WTC11 (cell line): ENCODE measurements around the gene PIP4K2C. TPM values are rescaled to one million over a fixed set of nuclear protein-coding genes. Genes with fewer than 3 reads are reported as not detected.

ENCODE experiments used
- ATAC-seq: fragments of 200-7000 bp; cut with Tn5 transposase; 2 replicates; pipeline ENCODE4 v1.10.0; 2021; ENCODE audit warnings: mild to moderate bottlenecking, moderate library complexity
- CTCF ChIA-PET: fragments of 300-600 bp; sonication (Branson Sonifier 250); formaldehyde crosslinking; loops from one replicate; lab custom pipeline; 2021; ENCODE audit warnings: antibody characterized with exemption; lab: Charles Lee
- POLR2A ChIA-PET: fragments of 350-600 bp; sonication (Branson Sonifier 250); formaldehyde crosslinking; loops from one replicate; lab custom pipeline; 2021; ENCODE audit warnings: antibody characterized with exemption; lab: Charles Lee
- DNase-seq: peaks from one replicate; pipeline ENCODE4 v3.0.0; 2021; ENCODE audit warnings: low spot score
- H3K27ac Mint-ChIP-seq: 2 replicates; pipeline ENCODE4 v1.8.0; 2021; ENCODE audit warnings: mixed read lengths
- H3K27me3 Mint-ChIP-seq: 2 replicates; pipeline ENCODE4 v1.8.0; 2021; ENCODE audit warnings: low read depth, mild to moderate bottlenecking, moderate library complexity, mixed read lengths
- H3K36me3 Mint-ChIP-seq: 2 replicates; pipeline ENCODE4 v1.8.0; 2021; ENCODE audit warnings: mixed read lengths
- H3K4me1 Mint-ChIP-seq: 2 replicates; pipeline ENCODE4 v1.8.0; 2022; ENCODE audit warnings: mixed read lengths
- H3K4me3 Mint-ChIP-seq: 2 replicates; pipeline ENCODE4 v1.8.0; 2021; ENCODE audit warnings: mild to moderate bottlenecking, moderate library complexity, mixed read lengths
- H3K9me3 Mint-ChIP-seq: 2 replicates; pipeline ENCODE4 v1.8.0; 2021; ENCODE audit warnings: mixed read lengths
- AFF4 ChIP-seq: sonication (generic); formaldehyde crosslinking; IDR thresholded peaks from 2 replicates; pipeline ENCODE4 v1.8.1; 2023; ENCODE audit warnings: mild to moderate bottlenecking, missing genetic modification reagents, borderline replicate concordance
- CDX4 ChIP-seq: fragments of 250-450 bp; sonication (Bioruptor Pico); IDR thresholded peaks from 2 replicates; pipeline ENCODE4 v1.9.0; 2021; ENCODE audit warnings: moderate library complexity, mild to moderate bottlenecking, inconsistent platforms, borderline replicate concordance
- CREM ChIP-seq: sonication (generic); formaldehyde crosslinking; IDR thresholded peaks from 2 replicates; pipeline ENCODE4 v1.8.1; 2022; ENCODE audit warnings: mild to moderate bottlenecking, missing genetic modification reagents, moderate library complexity
- CTCF ChIP-seq: fragments of 200-600 bp; IDR thresholded peaks from 2 replicates; pipeline ENCODE4 v1.8.0; 2022; ENCODE audit warnings: antibody characterized with exemption
- E2F4 ChIP-seq: sonication (generic); formaldehyde crosslinking; IDR thresholded peaks from 2 replicates; pipeline ENCODE4 v1.8.1; 2022; ENCODE audit warnings: low read depth, mild to moderate bottlenecking, moderate library complexity, missing genetic modification reagents, borderline replicate concordance
- ETV6 ChIP-seq: sonication (generic); formaldehyde crosslinking; IDR thresholded peaks from 2 replicates; pipeline ENCODE4 v1.8.1; 2022; ENCODE audit warnings: mild to moderate bottlenecking, missing genetic modification reagents
- GABPB1 ChIP-seq: sonication (generic); formaldehyde crosslinking; IDR thresholded peaks from 2 replicates; pipeline ENCODE4 v1.8.1; 2023; ENCODE audit warnings: mild to moderate bottlenecking, missing genetic modification reagents
- HMGA2 ChIP-seq: fragments of 250-450 bp; sonication (Bioruptor Pico); IDR thresholded peaks from 2 replicates; pipeline ENCODE4 v1.4.0; 2021; ENCODE audit warnings: mild to moderate bottlenecking, moderate library complexity
- NFYB ChIP-seq: sonication (generic); formaldehyde crosslinking; conservative IDR thresholded peaks from 2 replicates; pipeline ENCODE4 v1.8.0; 2022; ENCODE audit warnings: low read depth, missing genetic modification reagents
- NR3C1 ChIP-seq: sonication (generic); formaldehyde crosslinking; conservative IDR thresholded peaks from 2 replicates; pipeline ENCODE4 v1.8.1; 2023; ENCODE audit warnings: low read depth, mild to moderate bottlenecking, missing genetic modification reagents
- SP1 ChIP-seq: sonication (generic); formaldehyde crosslinking; conservative IDR thresholded peaks from 2 replicates; pipeline ENCODE4 v1.8.1; 2022; ENCODE audit warnings: missing genetic modification reagents
- TCF7 ChIP-seq: sonication (generic); formaldehyde crosslinking; IDR thresholded peaks from 2 replicates; pipeline ENCODE4 v1.8.0; 2022; ENCODE audit warnings: mild to moderate bottlenecking, low read depth, missing genetic modification reagents, moderate library complexity
- TP53 ChIP-seq: sonication (generic); formaldehyde crosslinking; IDR thresholded peaks from 2 replicates; pipeline ENCODE4 v1.8.1; 2023; ENCODE audit warnings: mild to moderate bottlenecking, missing genetic modification reagents
- ZNF138 ChIP-seq: sonication (generic); formaldehyde crosslinking; conservative IDR thresholded peaks from 2 replicates; pipeline ENCODE4 v1.8.1; 2022; ENCODE audit warnings: mild to moderate bottlenecking, moderate library complexity, missing genetic modification reagents
- ZNF263 ChIP-seq: sonication (generic); formaldehyde crosslinking; IDR thresholded peaks from 2 replicates; pipeline ENCODE4 v1.8.1; 2022; ENCODE audit warnings: low read depth, mild to moderate bottlenecking, moderate library complexity, missing genetic modification reagents
- ZNF425 ChIP-seq: fragments of 250-450 bp; sonication (Bioruptor Pico); conservative IDR thresholded peaks from 2 replicates; pipeline ENCODE4 v1.9.0; 2021; ENCODE audit warnings: mild to moderate bottlenecking
- total RNA-seq: library from RNA; stranded (reverse); gene quantifications from 3 replicates; pipeline ENCODE4 v1.2.3, GENCODE V29; 2021

Gene PIP4K2C
- total RNA-seq, 1 experiment from 2014 or later, result 25.4 TPM

GRCh38 chr12:57579677-57580465, 11.1 kb upstream of the PIP4K2C start:
- ATAC-seq, result no peak
- POLR2A ChIA-PET, result no interaction called here
- H3K27ac Mint-ChIP-seq, result no peak overlapping the region
- H3K4me1 Mint-ChIP-seq, result no peaks in the 10 kb centered on the region; the same call in 1 of the 2 replicates
- peaks cover 44% of the 10 kb centered on the region for H3K36me3 Mint-ChIP-seq
- no peak overlapping the region for H3K4me3 Mint-ChIP-seq
- no peak for TF ChIP-seq ETV6
- no peak for TF ChIP-seq E2F4 (CRISPR knock-in tag)
- no peak for TF ChIP-seq AFF4 (CRISPR knock-in tag)
- no peak for TF ChIP-seq CDX4 (CRISPR knock-in tag)
- TF ChIP-seq NFYB (CRISPR knock-in tag), result no peak
- TF ChIP-seq ZNF263, result no peak
- no peak for TF ChIP-seq TCF7
- TF ChIP-seq ZNF138 (CRISPR knock-in tag), result no peak
- TF ChIP-seq ZNF425 (CRISPR knock-in tag), result no peak
- DNase-seq, result no peak
- H3K27me3 Mint-ChIP-seq, result peaks cover 3% of the 10 kb centered on the region; the same call in 1 of the 2 replicates
- no peaks in the 10 kb centered on the region for H3K9me3 Mint-ChIP-seq
- CTCF ChIA-PET, result interaction anchor here (0.8 kb wide), 1 partner anchor 16 kb away, joined by 3 read pairs; no protein-coding TSS in a partner anchor

GRCh38 chr12:57580466-57580795, 10.6 kb upstream of the PIP4K2C start:
- no peak for DNase-seq
- Mint-ChIP-seq H3K9me3 (no peaks in the 10 kb centered on the region), H3K27ac (no peak overlapping the region), H3K27me3 (peaks cover 3% of the 10 kb centered on the region; the same call in 1 of the 2 replicates), H3K4me3 (no peak overlapping the region), H3K4me1 (no peaks in the 10 kb centered on the region; the same call in 1 of the 2 replicates), H3K36me3 (peaks cover 39% of the 10 kb centered on the region)
- POLR2A ChIA-PET, result no interaction called here
- no peak for TF ChIP-seq NR3C1 (CRISPR knock-in tag)
- no peak for TF ChIP-seq HMGA2
- TF ChIP-seq SP1, result no peak
- TF ChIP-seq CREM (CRISPR knock-in tag), result no peak
- TF ChIP-seq CTCF, result no peak
- no peak for TF ChIP-seq TP53 (CRISPR knock-in tag)
- TF ChIP-seq GABPB1 (CRISPR knock-in tag), result no peak
- CTCF ChIA-PET, result interaction anchor here (0.8 to 1.9 kb wide), 3 partner anchors 16 to 156 kb away, joined by 3 to 7 read pairs (median 5); no protein-coding TSS in a partner anchor
- ATAC-seq, result no peak
